GM19455 (cell line): ENCODE results near the gene PMVK.

Experiments used
- ATAC-seq: cut with Tn5 transposase; IDR thresholded peaks from one replicate; pipeline ENCODE4 v1.9.1; 2021; ENCODE audit not compliant: unreplicated experiment

Gene PMVK

GRCh38 chr1:154951901-154952657 is 15.6 kb upstream of the PMVK start:
- no peak for ATAC-seq

- no peak for ATAC-seq
Measured at GRCh38 chr1:154948079-154948478, 11.6 kb upstream of the PMVK start.

DNA sequence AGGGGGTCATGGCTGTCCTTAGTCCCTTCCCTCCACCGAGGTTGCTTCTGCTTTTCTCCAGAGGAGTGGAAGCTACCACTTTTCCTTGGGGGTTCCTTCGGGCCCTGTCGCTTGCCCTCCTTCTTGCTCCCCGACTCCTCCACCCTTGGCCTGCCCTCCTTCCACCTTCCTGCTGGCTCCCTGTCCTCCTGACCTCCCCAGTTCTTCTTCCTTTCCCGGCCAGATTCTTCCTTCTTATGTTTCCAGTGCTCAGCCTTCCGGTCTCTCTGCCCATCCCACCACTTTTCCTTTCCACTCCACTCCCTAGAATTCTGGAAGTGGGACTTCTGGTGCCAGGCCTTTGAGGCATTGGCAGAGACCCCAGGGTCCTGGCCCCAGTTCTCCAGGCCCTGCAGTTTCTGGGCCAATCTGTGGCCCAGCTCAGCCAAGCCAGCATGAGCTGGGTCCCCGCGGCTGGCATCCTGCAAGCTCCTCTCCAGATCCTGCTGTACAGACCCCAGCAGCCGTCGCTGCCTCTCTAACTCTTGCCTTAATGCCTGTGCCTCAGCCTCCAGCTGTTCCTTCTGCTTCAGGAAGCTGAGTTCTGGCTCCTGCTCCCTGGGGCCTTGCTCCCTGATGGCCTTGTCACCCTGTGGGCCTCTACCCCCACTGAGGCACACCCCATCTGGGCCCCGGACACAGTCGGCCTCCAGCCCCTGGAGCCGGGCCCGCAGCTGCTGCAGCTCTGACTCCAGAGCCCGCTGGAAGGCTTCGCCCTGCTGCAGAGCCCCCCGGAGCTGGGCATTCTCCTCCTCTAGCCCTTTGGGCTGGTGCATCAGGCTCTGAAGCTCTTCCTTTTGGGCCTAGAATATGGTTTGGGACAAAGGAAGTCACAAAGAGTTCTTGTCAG is 9.7 kb upstream of the PMVK start:
- ATAC-seq: no peak

- ATAC-seq: no peak
Measured at GRCh38 chr1:154945160-154945961, 8.8 kb upstream of the PMVK start.

DNA sequence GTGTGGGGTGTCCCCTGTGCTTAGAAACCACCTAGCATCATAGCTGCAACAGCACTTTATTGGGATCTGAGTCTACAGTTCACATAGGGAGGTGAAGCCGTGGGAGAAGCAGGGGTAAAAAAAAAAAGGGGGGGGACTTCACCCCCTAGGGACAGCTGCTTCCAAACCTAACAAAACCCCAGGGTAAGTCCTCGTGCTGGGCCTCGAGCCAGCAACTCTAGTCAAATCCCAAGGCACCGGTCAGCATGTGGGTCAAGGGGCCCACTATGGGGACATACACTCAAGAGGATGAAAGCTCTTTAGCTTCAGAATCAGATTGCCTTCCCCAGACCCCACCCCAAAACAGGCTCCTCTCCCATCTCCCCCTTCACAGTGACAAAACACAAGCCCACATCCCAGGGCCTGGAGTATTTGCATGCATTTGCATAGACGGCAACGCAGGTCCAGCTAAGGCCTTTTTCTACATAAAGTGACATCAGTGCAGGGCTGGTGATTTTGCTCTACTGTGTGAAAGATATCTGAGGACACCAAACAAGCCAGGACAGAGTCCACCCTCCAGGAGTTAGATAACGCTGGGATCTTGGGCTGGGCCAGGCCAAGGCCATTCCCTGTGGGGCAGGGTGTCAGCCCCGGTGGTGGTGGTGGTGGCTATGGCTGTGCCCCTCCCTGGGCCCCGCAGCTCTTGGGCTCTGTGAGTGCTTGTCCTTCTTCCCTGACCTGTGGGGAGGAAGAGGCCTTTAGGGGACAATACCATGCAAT is 8.1 kb upstream of the PMVK start:
- no peak for ATAC-seq

DNA sequence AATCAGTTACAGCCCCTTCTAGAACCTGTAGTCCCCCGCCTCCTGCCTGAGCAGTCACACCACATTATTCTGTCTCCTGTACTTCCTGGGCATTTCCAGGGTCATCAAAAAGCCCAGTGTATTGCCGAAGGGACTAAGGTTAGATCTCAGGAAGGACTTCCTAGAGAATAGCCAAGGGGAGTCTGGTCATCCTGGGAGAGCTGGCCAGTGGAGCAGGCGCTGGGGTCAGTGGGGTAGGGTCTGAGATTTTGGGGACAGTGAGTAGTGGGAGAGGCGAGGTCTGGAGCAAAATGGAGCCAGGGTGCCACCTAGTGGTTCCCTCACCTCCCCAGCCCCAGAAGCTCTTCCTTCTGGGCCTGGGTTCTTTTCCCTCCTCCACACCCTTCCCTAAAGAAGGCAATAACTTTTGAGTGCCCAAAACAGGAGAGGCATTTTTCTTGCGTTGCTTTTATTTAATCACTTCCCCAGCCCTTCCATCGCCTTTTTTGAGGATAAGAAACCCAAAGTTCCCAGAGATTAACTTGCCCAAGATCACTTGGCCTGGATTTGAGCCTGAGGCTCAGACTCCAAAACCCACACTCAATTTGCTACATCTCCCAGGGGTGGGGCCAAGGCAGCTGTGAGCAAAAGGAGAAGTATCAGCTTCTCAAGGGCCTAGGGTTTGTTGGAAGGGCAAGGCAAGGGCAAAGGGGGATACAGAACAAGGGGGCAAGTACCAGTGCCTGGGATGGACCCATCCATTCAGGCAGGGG is 7.3 kb upstream of the PMVK start:
- no peak for ATAC-seq

GRCh38 chr1:154941333-154942013 is 5.0 kb upstream of the PMVK start:
- no peak for ATAC-seq

GRCh38 chr1:154940651-154941194 is 4.2 kb upstream of the PMVK start:
- no peak for ATAC-seq

- ATAC-seq: no peak
Measured at GRCh38 chr1:154940213-154940560, 3.7 kb upstream of the PMVK start.

DNA sequence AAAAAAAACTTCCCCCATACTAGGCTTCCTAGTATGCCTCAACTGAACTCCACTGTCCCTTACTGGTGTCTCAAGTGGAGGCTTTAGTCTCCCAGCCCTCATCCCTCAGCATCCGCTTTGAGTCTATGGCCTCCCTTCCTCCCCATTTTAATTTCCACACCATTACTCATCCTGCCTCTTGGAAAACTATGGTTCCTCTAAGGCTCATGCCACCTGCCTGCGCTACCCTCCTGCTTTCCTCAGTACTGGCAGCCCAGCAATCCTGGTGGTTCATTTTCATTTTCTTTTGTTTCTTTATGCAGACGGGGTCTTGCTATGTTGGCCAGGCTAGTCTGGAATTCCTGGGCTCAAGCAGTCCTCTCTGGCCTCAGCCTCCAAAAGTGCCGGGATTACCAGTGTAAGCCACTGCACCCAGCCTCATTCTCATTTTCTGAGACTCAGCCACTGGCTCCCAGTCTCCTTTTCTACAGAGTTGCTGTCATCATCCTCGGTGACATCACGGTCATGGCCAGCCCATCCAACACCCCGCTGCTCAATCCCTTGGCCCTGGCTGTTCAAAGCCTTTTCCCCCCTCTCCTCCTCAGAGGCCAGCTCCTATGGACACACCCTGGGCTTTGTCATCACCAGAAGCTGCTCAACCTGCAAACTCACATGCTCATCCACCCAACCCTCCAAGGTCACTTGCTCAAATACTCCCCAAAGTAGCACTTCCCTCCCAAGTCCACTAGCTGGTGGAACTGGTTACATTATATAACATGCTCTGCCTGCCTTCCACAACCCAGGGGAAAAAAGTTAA is 2.3 kb upstream of the PMVK start:
- no peak for ATAC-seq

- no peak for ATAC-seq
Measured at GRCh38 chr1:154937988-154938386, 1.5 kb upstream of the PMVK start.

- peak; percentile 48 for ATAC-seq
Measured at GRCh38 chr1:154937085-154937987, 817 bp upstream of the PMVK start.

GRCh38 chr1:154935749-154936554 is 567 bp downstream of the PMVK start:
- no peak for ATAC-seq

DNA sequence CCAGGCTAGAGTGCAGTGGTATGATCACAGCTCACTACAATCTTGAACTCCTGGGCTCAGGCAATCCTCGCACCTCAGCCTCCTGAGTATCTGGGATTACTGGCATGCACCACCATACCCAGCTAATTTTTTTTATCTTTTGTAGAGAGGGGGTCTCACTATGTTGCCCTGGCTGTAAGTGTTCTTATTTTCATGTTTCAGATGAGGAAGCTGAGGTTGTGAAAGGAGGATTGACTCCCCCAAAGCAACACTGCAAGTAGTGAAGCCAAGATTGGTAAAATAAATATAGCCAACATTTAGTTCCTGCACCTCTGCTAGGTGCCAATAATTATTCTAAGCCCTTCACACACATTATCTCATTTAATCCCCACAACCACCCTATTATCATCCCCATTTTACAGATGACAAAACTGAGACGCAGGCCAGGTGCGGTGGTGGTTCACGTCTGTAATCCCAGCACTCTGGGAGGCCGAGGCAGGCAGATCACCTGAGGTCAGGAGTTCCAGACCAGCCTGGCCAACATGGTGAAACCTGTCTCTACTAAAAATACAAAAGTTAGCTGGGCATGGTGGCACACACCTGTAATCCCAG is 2.1 kb downstream of the PMVK start:
- ATAC-seq: no peak

- ATAC-seq: no peak
Measured at GRCh38 chr1:154931940-154932487, 4.5 kb downstream of the PMVK start.

DNA sequence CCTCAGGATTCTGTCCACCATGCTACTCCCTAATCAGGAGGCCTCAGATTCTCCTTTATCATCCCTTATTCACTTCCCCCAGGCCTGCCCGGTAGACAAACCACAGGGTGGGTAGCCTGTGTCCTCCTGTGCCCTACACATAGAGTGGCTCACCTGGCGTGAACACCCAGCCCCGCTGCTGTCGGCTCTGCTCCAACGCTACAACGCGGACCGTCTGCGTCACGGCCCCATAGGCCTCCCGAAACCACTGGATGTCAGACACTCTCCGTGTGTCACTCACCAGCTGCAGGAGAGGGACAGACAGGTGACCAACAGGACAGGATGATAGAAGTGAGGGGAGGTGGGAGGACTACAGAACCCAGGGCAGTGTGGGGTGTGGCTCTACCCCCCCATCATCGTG is 10.3 kb downstream of the PMVK start:
- no peak for ATAC-seq
